Measurements from ENCODE around the gene CAMTA1.

The CAMTA1 gene

DNA sequence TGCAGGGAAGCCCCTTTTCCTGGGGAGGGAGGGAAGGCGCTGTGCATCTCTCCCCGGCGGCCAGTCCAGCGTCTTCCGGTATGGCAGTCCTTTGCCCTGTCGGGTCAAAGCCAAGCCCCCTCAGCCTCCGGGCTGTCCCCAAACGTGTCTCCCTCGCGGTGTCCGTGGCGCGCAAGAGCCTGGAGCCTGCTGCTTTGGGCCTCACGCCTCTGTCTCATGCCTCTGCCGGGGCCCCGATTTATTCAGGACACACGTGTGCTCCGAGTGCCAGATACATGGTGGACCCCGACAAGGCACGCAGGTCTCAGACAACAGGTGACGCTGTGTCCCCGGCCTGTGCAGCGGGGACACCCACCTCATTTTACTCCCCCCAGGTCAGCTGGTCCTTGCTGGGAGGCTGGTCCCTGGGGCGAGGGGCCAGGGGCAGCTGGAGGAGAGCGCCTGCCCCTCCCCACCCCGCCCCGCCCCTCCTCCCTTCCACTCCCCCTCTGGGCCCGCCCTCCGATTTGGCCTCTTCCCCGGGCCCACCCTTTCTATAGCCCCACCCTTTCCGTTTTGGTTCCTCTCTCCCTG is 176.7 kb downstream of the CAMTA1 start:
- H3K4me1 ChIP-seq (ENCODE audit: control insufficient read depth, insufficient read depth, low read length): peaks cover 26% of the 10 kb centered on the region
- POLR2A ChIA-PET: no interaction called here
- H3K27ac ChIP-seq (ENCODE audit: extremely low read depth, low read depth, low read length): peak overlapping the region; percentile 13; the same call in 1 of the 2 replicates
- CTCF ChIA-PET: no interaction called here
- no peaks in the 10 kb centered on the region for H3K36me3 ChIP-seq (ENCODE audit: control insufficient read depth in 2 of 2, insufficient read depth in 1 of 2, low read length in 2 of 2)
- no peak overlapping the region for H3K4me3 ChIP-seq (ENCODE audit: low read depth, low read length)
- no peaks in the 10 kb centered on the region for H3K9me3 ChIP-seq (ENCODE audit: control insufficient read depth, insufficient read depth, low read depth, low read length)
- TF ChIP-seq ZNF48 (tag by site-specific recombination; IDR thresholded peaks at IDR 0.05) (no peak), ZXDB (tag by site-specific recombination; IDR thresholded peaks at IDR 0.05) (0 out of 2 replicates have a peak, but pooled peaks have one; percentile 26), ZFP69B (tag by site-specific recombination; IDR thresholded peaks at IDR 0.05) (peak; percentile 79), ZBTB48 (tag by site-specific recombination; IDR thresholded peaks at IDR 0.05) (0 out of 2 replicates have a peak, but pooled peaks have one; percentile 32), ZBTB20 (tag by site-specific recombination; IDR thresholded peaks at IDR 0.05) (peak; percentile 89)
- TF ChIP-seq, protein P1, sequence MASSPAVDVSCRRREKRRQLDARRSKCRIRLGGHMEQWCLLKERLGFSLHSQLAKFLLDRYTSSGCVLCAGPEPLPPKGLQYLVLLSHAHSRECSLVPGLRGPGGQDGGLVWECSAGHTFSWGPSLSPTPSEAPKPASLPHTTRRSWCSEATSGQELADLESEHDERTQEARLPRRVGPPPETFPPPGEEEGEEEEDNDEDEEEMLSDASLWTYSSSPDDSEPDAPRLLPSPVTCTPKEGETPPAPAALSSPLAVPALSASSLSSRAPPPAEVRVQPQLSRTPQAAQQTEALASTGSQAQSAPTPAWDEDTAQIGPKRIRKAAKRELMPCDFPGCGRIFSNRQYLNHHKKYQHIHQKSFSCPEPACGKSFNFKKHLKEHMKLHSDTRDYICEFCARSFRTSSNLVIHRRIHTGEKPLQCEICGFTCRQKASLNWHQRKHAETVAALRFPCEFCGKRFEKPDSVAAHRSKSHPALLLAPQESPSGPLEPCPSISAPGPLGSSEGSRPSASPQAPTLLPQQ (tag by site-specific recombination; IDR thresholded peaks at IDR 0.05): peak; percentile 66; the same call in 1 of the 2 replicates
- TF ChIP-seq, protein P2, sequence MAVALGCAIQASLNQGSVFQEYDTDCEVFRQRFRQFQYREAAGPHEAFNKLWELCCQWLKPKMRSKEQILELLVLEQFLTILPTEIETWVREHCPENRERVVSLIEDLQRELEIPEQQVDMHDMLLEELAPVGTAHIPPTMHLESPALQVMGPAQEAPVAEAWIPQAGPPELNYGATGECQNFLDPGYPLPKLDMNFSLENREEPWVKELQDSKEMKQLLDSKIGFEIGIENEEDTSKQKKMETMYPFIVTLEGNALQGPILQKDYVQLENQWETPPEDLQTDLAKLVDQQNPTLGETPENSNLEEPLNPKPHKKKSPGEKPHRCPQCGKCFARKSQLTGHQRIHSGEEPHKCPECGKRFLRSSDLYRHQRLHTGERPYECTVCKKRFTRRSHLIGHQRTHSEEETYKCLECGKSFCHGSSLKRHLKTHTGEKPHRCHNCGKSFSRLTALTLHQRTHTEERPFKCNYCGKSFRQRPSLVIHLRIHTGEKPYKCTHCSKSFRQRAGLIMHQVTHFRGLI (tag by site-specific recombination; IDR thresholded peaks at IDR 0.05): no peak

DNA sequence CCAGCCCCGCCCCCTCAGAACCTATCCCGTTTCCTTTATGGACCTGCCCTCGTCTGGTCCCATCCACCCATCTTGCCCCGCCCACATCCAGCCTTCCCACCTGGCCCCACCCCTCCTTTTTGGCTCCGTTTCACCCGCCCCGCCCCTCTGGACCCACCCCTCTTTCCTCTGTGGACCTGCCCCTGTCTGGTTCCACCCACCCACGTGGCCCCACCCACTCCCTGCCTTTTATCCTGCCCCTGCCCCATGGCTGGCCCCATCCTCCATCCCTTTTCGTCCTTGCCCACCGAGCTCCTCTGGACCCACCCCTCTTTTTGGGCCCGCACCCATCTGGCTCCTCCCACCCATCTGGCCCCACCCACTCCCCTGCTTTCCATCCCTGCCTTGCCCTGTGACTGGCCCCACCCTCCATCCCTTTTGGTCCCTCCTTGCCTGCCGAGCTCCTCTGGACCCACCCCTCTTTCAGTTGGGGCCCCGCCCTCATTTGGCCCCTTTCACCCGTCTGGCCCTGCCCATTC is 177.3 kb downstream of the CAMTA1 start:
- H3K36me3 ChIP-seq (ENCODE audit: control insufficient read depth in 2 of 2, insufficient read depth in 1 of 2, low read length in 2 of 2): no peaks in the 10 kb centered on the region
- H3K27ac ChIP-seq (ENCODE audit: extremely low read depth, low read depth, low read length): no peak overlapping the region
- H3K4me1 ChIP-seq (ENCODE audit: control insufficient read depth, insufficient read depth, low read length): peaks cover 26% of the 10 kb centered on the region
- ChIA-PET POLR2A (interaction anchor here (0.5 to 0.7 kb wide), 5 partner anchors 10 to 133 kb away, joined by 3 to 10 read pairs (median 3); no protein-coding TSS in a partner anchor), CTCF (no interaction called here)
- H3K4me3 ChIP-seq (ENCODE audit: low read depth, low read length): no peak overlapping the region
- no peaks in the 10 kb centered on the region for H3K9me3 ChIP-seq (ENCODE audit: control insufficient read depth, insufficient read depth, low read depth, low read length)
- TF ChIP-seq KLF9 (tag by site-specific recombination; IDR thresholded peaks at IDR 0.05; ENCODE audit: low read depth): peak; percentile 91
- no peak for TF ChIP-seq ZNF596 (tag by site-specific recombination; IDR thresholded peaks at IDR 0.05)
- TF ChIP-seq KLF1 (tag by site-specific recombination; IDR thresholded peaks at IDR 0.05): peak; percentile 91
- TF ChIP-seq GLI4 (tag by site-specific recombination; IDR thresholded peaks at IDR 0.05): no peak
- no peak for TF ChIP-seq MYNN (tag by site-specific recombination; IDR thresholded peaks at IDR 0.05; ENCODE audit: borderline replicate concordance)
- TF ChIP-seq, protein P3, sequence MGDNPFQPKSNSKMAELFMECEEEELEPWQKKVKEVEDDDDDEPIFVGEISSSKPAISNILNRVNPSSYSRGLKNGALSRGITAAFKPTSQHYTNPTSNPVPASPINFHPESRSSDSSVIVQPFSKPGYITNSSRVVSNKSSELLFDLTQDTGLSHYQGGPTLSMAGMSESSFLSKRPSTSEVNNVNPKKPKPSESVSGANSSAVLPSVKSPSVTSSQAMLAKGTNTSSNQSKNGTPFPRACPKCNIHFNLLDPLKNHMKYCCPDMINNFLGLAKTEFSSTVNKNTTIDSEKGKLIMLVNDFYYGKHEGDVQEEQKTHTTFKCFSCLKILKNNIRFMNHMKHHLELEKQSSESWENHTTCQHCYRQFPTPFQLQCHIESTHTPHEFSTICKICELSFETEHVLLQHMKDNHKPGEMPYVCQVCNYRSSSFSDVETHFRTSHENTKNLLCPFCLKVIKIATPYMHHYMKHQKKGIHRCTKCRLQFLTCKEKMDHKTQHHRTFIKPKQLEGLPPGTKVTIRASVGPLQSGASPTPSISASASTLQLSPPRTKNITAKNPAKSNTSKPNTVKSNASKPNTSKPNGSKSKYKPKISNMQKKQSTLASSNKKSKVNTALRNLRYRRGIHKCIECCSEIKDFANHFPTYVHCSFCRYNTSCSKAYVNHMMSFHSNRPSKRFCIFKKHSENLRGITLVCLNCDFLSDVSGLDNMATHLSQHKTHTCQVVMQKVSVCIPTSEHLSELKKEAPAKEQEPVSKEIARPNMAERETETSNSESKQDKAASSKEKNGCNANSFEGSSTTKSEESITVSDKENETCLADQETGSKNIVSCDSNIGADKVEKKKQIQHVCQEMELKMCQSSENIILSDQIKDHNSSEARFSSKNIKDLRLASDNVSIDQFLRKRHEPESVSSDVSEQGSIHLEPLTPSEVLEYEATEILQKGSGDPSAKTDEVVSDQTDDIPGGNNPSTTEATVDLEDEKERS (tag by site-specific recombination; IDR thresholded peaks at IDR 0.05): no peak
- no peak for TF ChIP-seq ZNF560 (tag by site-specific recombination; IDR thresholded peaks at IDR 0.05; ENCODE audit: borderline replicate concordance)
- TF ChIP-seq ZNF133 (tag by site-specific recombination; IDR thresholded peaks at IDR 0.05): no peak
- TF ChIP-seq, protein P4, sequence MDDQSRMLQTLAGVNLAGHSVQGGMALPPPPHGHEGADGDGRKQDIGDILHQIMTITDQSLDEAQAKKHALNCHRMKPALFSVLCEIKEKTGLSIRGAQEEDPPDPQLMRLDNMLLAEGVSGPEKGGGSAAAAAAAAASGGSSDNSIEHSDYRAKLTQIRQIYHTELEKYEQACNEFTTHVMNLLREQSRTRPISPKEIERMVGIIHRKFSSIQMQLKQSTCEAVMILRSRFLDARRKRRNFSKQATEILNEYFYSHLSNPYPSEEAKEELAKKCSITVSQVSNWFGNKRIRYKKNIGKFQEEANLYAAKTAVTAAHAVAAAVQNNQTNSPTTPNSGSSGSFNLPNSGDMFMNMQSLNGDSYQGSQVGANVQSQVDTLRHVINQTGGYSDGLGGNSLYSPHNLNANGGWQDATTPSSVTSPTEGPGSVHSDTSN (CRISPR knock-in tag; IDR thresholded peaks at IDR 0.05): no peak
- TF ChIP-seq, protein P5, sequence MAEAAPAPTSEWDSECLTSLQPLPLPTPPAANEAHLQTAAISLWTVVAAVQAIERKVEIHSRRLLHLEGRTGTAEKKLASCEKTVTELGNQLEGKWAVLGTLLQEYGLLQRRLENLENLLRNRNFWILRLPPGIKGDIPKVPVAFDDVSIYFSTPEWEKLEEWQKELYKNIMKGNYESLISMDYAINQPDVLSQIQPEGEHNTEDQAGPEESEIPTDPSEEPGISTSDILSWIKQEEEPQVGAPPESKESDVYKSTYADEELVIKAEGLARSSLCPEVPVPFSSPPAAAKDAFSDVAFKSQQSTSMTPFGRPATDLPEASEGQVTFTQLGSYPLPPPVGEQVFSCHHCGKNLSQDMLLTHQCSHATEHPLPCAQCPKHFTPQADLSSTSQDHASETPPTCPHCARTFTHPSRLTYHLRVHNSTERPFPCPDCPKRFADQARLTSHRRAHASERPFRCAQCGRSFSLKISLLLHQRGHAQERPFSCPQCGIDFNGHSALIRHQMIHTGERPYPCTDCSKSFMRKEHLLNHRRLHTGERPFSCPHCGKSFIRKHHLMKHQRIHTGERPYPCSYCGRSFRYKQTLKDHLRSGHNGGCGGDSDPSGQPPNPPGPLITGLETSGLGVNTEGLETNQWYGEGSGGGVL (tag by site-specific recombination; IDR thresholded peaks at IDR 0.05): no peak
- TF ChIP-seq ZNF610 (tag by site-specific recombination; IDR thresholded peaks at IDR 0.05; ENCODE audit: borderline replicate concordance): no peak
- TF ChIP-seq ZSCAN30 (tag by site-specific recombination; IDR thresholded peaks at IDR 0.05): no peak
- TF ChIP-seq ZNF548 (tag by site-specific recombination; IDR thresholded peaks at IDR 0.05): no peak
- no peak for TF ChIP-seq GFI1B (tag by site-specific recombination; IDR thresholded peaks at IDR 0.05)
- TF ChIP-seq, protein P6, sequence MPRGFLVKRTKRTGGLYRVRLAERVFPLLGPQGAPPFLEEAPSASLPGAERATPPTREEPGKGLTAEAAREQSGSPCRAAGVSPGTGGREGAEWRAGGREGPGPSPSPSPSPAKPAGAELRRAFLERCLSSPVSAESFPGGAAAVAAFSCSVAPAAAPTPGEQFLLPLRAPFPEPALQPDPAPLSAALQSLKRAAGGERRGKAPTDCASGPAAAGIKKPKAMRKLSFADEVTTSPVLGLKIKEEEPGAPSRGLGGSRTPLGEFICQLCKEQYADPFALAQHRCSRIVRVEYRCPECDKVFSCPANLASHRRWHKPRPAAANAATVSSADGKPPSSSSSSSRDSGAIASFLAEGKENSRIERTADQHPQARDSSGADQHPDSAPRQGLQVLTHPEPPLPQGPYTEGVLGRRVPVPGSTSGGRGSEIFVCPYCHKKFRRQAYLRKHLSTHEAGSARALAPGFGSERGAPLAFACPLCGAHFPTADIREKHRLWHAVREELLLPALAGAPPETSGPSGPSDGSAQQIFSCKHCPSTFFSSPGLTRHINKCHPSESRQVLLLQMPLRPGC (tag by site-specific recombination; IDR thresholded peaks at IDR 0.05): no peak
- no peak for TF ChIP-seq ZNF248 (tag by site-specific recombination; IDR thresholded peaks at IDR 0.05)
- peak; percentile 98; the same call in 1 of the 2 replicates for TF ChIP-seq SP3 (tag by site-specific recombination; IDR thresholded peaks at IDR 0.05)

Data from HEK293 (cell line).